HEK293T (cell line): ENCODE measurements around the gene CEMIP2.
A peak's percentile ranks its signal among the peaks of the same experiment; 100 is the strongest.

Source experiments
- CTCF ChIA-PET: fragments of 350-600 bp; formaldehyde crosslinking; extraction: SDS; loops from one replicate; lab custom pipeline; 2021; ENCODE audit warnings: antibody characterized with exemption, inconsistent platforms; lab: Yijun Ruan, JAX
- POLR2A ChIA-PET: fragments of 350-600 bp; formaldehyde crosslinking; extraction: SDS; loops from one replicate; lab custom pipeline; 2020; ENCODE audit warnings: antibody characterized with exemption, inconsistent platforms; lab: Yijun Ruan, JAX
- DNase-seq: peaks from one replicate; pipeline ENCODE4 v3.0.0; 2012; ENCODE audit warnings: mixed read lengths; ENCODE audit errors: extremely low spot score
- ARNT ChIP-seq: fragments of 450-650 bp; IDR thresholded peaks from 2 replicates; pipeline ENCODE4 v1.6.1; 2017; ENCODE audit warnings: mild to moderate bottlenecking
- BHLHE40 ChIP-seq: fragments of 450-650 bp; IDR thresholded peaks from 2 replicates; pipeline ENCODE4 v1.6.1; 2016; ENCODE audit warnings: mild to moderate bottlenecking, moderate library complexity, borderline replicate concordance
- CTBP1 ChIP-seq: fragments of 450-650 bp; IDR thresholded peaks from 2 replicates; pipeline ENCODE4 v1.6.1; 2016; ENCODE audit warnings: borderline replicate concordance
- ELF4 ChIP-seq: fragments of 450-650 bp; IDR thresholded peaks from 2 replicates; pipeline ENCODE4 v1.6.1; 2017; ENCODE audit warnings: antibody characterized with exemption
- FOXA1 ChIP-seq: fragments of 450-650 bp; IDR thresholded peaks from 2 replicates; pipeline ENCODE4 v1.6.1; 2016; ENCODE audit warnings: mild to moderate bottlenecking
- FOXK2 ChIP-seq: fragments of 450-650 bp; IDR thresholded peaks from 2 replicates; pipeline ENCODE4 v1.6.1; 2016; ENCODE audit warnings: mild to moderate bottlenecking
- FOXM1 ChIP-seq: fragments of 450-650 bp; IDR thresholded peaks from 2 replicates; pipeline ENCODE4 v1.6.1; 2017; ENCODE audit warnings: mild to moderate bottlenecking, borderline replicate concordance
- HDGF ChIP-seq: fragments of 450-650 bp; IDR thresholded peaks from 2 replicates; pipeline ENCODE4 v1.6.1; 2017; ENCODE audit warnings: antibody characterized with exemption, borderline replicate concordance
- L3MBTL2 ChIP-seq: fragments of 450-650 bp; conservative IDR thresholded peaks from 2 replicates; pipeline ENCODE4 v1.6.1; 2016; ENCODE audit warnings: mild to moderate bottlenecking
- LEF1 ChIP-seq: fragments of 450-650 bp; IDR thresholded peaks from 2 replicates; pipeline ENCODE4 v1.6.1; 2017; ENCODE audit warnings: mild to moderate bottlenecking, borderline replicate concordance
- NFRKB ChIP-seq: fragments of 450-650 bp; IDR thresholded peaks from 2 replicates; pipeline ENCODE4 v1.6.1; 2016; ENCODE audit warnings: mild to moderate bottlenecking, moderate library complexity
- PKNOX1 ChIP-seq: fragments of 450-650 bp; IDR thresholded peaks from 2 replicates; pipeline ENCODE4 v1.6.1; 2016
- SP1 ChIP-seq: fragments of 450-650 bp; IDR thresholded peaks from 2 replicates; pipeline ENCODE4 v1.6.1; 2017
- SUZ12 ChIP-seq: fragments of 450-650 bp; IDR thresholded peaks from 2 replicates; pipeline ENCODE4 v1.6.1; 2016; ENCODE audit warnings: mild to moderate bottlenecking
- TARDBP ChIP-seq: fragments of 450-650 bp; IDR thresholded peaks from 2 replicates; pipeline ENCODE4 v1.6.1; 2016
- ZNF384 ChIP-seq: fragments of 450-650 bp; IDR thresholded peaks from 2 replicates; pipeline ENCODE4 v1.6.1; 2016

Gene CEMIP2

GRCh38 chr9:71768388-71769174 lies at the start of gene CEMIP2:
CEMIP2 (minus strand) TSS chr9:71768513; CDS start chr9:71750373, 18,140 bp downstream.
- peak; percentile 87 for DNase-seq
- POLR2A ChIA-PET = interaction anchor here (1.0 to 1.2 kb wide), 2 partner anchors 8 to 82 kb away, joined by 3 to 4 read pairs; no protein-coding TSS in a partner anchor
- CTCF ChIA-PET = no interaction called here
- TF ChIP-seq ELF4 (peak; percentile 39; the same call in 1 of the 2 replicates), ZNF384 (no peak), PKNOX1 (peak; percentile 59; the same call in 1 of the 2 replicates)

GRCh38 chr9:71816916-71817451 lies 48.7 kb upstream of the CEMIP2 start:
- no peak for DNase-seq
- POLR2A ChIA-PET = no interaction called here
- no peak for TF ChIP-seq SUZ12
- TF ChIP-seq BHLHE40 = no peak
- no peak for TF ChIP-seq LEF1
- TF ChIP-seq TARDBP = no peak
- no peak for TF ChIP-seq SP1
- no peak for TF ChIP-seq NFRKB
- no peak for TF ChIP-seq ZNF384
- TF ChIP-seq ELF4 = no peak
- no peak for TF ChIP-seq L3MBTL2
- no peak for TF ChIP-seq HDGF
- no peak for TF ChIP-seq CTBP1
- no peak for TF ChIP-seq FOXK2
- TF ChIP-seq FOXA1 = no peak
- CTCF ChIA-PET = interaction anchor here (2.0 kb wide), 1 partner anchor 10 kb away, joined by 7 read pairs; no protein-coding TSS in a partner anchor

GRCh38 chr9:71814815-71815214 lies 46.5 kb upstream of the CEMIP2 start:
- no peak for TF ChIP-seq TARDBP
- no peak for TF ChIP-seq HDGF
- no peak for TF ChIP-seq PKNOX1
- TF ChIP-seq FOXM1 = no peak
- TF ChIP-seq SP1 = no peak
- TF ChIP-seq SUZ12 = no peak
- ChIA-PET POLR2A (no interaction called here), CTCF (no interaction called here)
- no peak for DNase-seq

GRCh38 chr9:71814226-71814625 lies 45.9 kb upstream of the CEMIP2 start:
- ChIA-PET POLR2A (no interaction called here), CTCF (no interaction called here)
- no peak for DNase-seq
- no peak for TF ChIP-seq NFRKB
- TF ChIP-seq SP1 = no peak
- no peak for TF ChIP-seq FOXM1

GRCh38 chr9:71812385-71812784 lies 44.1 kb upstream of the CEMIP2 start:
- ChIA-PET CTCF (no interaction called here), POLR2A (no interaction called here)
- DNase-seq = no peak
- TF ChIP-seq LEF1 (no peak), ELF4 (no peak), FOXK2 (no peak), HDGF (no peak), L3MBTL2 (no peak), SP1 (no peak), NFRKB (no peak), ZNF384 (no peak), TARDBP (no peak), ARNT (no peak), FOXA1 (no peak), FOXM1 (no peak), BHLHE40 (no peak), CTBP1 (no peak), SUZ12 (no peak)

- DNase-seq = no peak
- POLR2A ChIA-PET = no interaction called here
- CTCF ChIA-PET = interaction anchor here (1.8 to 2.4 kb wide), 2 partner anchors 11 to 218 kb away, joined by 5 to 8 read pairs; no protein-coding TSS in a partner anchor
- TF ChIP-seq FOXM1 (no peak), SUZ12 (no peak), CTBP1 (no peak), SP1 (no peak), ZNF384 (no peak), BHLHE40 (no peak), TARDBP (no peak), FOXA1 (no peak), LEF1 (no peak), FOXK2 (no peak), ELF4 (no peak), NFRKB (no peak), PKNOX1 (no peak), HDGF (no peak), L3MBTL2 (no peak), ARNT (no peak)
These were observed 39.8 kb upstream of the CEMIP2 start for GRCh38 chr9:71808068-71808467.
